Right forelimb (tissue), 1 donor: ENCODE measurements around the gene TMPRSS11D.

Experiments
- DNase-seq: peaks from one replicate; pipeline ENCODE4 v3.0.0-alpha.2; 2018

TMPRSS11D gene

DNA sequence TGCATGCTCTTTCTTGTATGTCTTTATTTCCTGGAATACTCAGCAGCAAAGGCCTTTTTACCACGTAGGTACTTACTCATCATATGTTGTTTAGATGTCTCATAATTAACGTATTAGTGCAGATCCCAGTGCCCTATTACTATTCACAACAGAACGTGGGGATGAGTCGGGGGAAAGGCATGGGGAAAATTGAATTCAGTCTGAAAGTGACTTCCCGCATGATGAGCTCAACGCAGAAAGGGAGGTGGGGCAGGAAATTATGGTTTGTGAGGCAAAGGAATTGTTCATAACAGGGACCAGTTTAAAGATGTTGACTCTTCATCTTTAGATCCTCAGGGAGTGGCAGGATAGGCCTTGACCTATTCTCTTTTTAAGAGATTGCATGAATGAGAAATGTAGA lies 2.0 kb upstream of the TMPRSS11D start:
- no peak for DNase-seq

DNA sequence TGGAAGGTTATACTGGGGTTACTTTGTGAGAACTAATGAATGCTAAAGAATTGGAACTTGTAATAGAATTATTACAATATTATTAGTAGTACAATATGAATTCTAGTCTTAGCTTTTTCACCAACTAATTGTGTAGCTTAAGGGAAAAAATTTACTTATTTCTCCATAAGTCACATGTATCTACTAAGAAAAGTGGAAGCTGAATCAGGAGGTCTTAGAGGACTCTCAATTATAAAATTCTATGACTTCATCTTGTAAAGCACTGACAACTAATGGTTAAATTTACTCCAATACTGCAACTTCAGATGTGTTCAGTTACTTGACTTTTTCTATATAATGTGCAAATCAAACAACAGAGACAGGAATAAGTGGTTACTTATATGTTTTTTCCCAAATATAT lies 899 bp upstream of the TMPRSS11D start:
- no peak for DNase-seq

- DNase-seq, result no peak
Observed at GRCh38 chr4:67883458-67883857, 344 bp downstream of the TMPRSS11D start.

GRCh38 chr4:67880866-67881610 lies 2.8 kb downstream of the TMPRSS11D start:
- no peak for DNase-seq

- no peak for DNase-seq
Observed at GRCh38 chr4:67879486-67879885, 4.3 kb downstream of the TMPRSS11D start.

DNA sequence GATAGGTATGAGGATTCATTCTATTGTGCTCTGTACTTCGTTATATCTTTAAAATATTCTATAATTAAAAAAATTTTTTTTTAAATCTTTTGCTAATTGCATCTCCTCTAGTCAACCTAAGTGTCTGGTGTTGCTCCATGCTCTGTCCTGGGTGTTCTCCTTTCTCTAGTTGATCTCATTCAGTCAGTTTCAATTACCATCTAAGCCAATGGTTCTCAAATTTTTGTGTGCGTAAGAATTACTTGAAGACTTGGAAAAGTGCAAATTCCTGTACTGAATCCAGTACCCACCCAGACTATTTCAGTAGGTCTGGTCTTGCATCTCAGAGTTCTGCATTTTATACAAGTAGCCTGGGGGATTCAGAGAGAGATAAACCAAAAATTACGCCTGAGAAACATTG lies 6.7 kb downstream of the TMPRSS11D start:
- no peak for DNase-seq

GRCh38 chr4:67874986-67875385 lies 8.8 kb downstream of the TMPRSS11D start:
- DNase-seq, result no peak

- no peak for DNase-seq
Observed at GRCh38 chr4:67873116-67873515, 10.7 kb downstream of the TMPRSS11D start.

DNA sequence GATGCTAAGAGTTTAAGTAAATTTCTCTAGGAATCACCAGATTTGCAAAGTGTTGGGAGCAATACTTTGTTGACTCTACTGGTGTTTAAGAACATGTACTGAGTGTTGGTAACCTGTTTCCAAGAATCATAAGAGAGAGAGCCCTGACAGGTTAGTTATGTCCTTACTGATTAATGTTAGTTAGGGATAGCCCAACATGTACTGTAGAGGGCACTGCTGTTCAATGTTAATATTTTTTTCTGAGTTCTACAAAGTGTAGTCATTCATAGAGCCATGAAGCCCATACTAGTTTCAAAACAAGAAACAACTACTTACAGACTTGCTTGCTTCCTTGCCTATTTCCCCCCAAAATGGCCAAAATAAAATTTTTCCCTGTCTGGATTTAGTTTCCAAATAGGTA lies 11.9 kb downstream of the TMPRSS11D start:
- no peak for DNase-seq

- no peak for DNase-seq
Observed at GRCh38 chr4:67869580-67870190, 14.1 kb downstream of the TMPRSS11D start.

GRCh38 chr4:67861513-67861912 lies 22.3 kb downstream of the TMPRSS11D start:
- no peak for DNase-seq

DNA sequence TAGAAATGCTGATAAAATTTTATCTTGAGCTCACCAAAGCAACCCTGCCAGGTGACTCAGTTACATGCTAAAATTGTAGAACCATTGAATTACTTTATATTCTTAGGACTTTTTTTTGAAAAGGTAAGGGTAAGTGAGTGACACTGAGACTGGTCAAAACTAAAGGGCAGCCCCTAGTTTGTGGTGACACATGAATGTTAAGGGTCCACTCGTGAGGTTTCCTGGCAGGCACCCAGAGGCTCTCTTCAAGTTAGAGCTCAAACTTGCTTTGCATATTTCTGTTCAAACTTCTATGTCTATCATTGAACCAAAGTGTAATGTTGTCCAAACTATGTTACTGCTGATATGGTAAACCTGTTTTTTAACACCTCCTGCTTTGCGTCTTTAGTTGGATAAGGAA lies 30.5 kb downstream of the TMPRSS11D start:
- no peak for DNase-seq

DNA sequence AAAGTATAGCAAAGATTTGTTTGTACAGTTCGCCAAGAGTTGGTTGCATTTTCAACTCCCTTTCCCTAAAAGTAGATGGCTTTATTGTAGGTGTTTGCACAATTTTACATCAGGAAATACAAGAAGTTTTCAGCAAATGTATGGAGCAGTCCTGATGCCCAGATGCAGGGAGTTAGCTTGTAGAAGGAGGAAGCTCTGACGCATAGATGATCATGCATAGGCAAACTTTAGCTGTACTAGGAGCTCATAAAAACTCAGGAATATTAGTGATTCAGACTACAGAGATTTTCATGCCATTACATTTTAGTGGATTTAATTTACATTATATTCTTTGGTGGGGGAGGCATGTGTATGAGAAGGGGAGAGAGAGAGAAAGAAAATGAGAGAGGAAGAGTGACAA lies 62.9 kb downstream of the TMPRSS11D start:
- no peak for DNase-seq

GRCh38 chr4:67810011-67810410 lies 73.8 kb downstream of the TMPRSS11D start:
- no peak for DNase-seq

DNA sequence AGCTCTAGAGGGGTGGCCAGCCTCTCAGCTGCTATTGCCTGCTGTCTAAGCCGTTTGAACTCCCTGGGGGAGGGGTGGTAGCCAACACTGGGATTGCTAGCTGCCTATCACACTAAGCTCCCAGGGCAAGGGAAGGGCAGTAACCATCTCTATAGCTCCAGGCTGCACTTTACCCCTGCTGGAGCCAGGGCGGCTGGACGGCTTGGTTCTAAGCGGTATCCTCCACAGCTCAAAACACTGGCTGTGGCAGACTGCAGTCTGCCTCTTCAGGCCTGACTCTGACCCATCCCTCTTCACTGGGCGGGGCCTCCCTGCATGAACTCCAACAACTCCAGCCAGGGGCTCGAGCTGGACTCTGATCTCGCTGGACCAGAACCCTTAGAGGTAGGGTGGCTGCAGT lies 74.3 kb downstream of the TMPRSS11D start:
- no peak for DNase-seq

GRCh38 chr4:67796810-67797209 lies 87.0 kb downstream of the TMPRSS11D start:
- DNase-seq, result no peak

- DNase-seq, result no peak
Observed at GRCh38 chr4:67790721-67791120, 93.1 kb downstream of the TMPRSS11D start.

DNA sequence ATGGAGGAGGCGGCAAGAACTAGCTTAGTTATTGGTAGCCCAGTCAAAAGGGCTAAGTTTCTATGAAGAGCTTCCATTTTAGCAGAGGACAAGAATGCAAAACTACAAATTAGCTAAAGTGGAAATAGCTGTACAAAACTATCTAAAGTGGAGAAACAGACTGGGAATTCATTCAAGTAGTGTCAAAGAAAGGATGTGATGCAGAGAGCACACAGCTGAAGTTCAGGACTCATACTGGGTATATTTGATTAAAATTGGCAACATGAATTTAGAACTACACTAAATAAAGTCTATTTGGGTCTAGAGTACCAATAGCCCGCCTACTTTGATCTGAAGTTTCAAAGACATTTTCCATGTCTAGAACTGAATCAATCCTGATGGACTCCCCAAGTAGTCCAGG lies 96.5 kb downstream of the TMPRSS11D start:
- DNase-seq, result no peak

DNA sequence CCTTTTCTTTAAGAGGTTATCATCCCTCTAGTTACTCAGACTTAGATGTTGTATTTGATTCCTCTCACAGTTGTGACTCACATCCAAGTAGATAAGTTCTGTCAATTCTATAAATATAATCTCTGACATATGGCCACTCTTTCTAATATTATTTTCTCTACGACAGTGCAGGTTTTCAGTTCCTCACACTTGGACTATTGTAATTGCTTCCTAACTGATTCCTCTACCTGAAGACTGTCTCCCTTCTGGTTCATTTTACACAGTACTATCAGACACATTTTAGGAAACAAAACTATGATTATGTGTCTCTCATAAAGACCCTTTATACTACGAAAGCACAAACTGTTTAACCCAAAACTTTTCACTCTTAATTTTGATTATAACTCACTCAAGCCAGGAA lies 98.3 kb downstream of the TMPRSS11D start:
- DNase-seq, result no peak

- no peak for DNase-seq
Observed at GRCh38 chr4:67779631-67780030, 104.2 kb downstream of the TMPRSS11D start.

DNA sequence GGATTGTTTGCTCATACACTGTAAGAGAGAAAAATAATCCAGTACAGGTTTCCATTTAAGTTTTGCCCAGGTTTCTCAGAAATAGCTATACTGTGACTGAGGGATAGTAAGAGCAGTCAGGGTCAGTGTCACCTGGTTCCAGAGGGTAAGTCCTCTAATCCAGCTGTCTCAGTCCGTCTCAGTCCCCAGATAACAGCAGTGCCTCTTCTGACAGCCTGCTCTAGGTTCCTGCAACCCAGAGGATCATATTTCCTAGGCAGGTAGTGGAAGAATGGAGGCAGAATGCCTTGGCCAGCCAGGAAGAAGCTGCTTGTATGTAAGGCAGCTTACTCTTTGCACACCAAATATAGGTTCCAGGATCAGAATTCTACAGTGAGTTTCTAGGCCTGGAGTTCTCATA lies 107.1 kb downstream of the TMPRSS11D start:
- no peak for DNase-seq
